ENCODE measurements around the gene GPR146. TPM values are rescaled to one million over a fixed set of nuclear protein-coding genes. Genes with fewer than 3 reads are reported as not detected.

GPR146 gene
- total and polyA plus RNA-seq, 9 of the 15 experiments (the other 6 are each of a cell fraction or from before 2014, with no cell fraction given): 0.22 to 3.6 (median 0.64) TPM; not detected in 2

DNA sequence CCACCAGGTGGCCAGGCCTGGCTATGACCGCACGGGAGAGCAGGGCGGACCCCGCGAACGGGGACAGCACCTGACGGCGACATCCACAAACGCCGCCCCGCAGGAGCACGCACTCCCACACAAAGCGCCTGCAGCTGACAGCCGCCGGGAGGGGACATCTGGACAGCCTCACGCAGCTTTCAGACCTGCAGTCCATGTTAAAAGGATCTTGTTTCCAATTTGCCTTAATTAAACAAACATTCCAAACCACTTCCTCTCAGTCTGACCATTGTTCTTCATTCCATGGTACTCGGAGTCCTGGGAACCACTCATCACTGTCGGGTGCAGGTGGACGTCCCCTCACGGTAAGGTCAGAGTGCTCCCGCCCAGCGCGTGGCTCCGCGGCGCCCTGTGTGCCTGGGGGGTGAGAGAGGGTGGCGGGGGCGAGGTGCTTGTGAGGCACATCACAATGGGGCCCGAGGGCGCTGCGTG is 37.6 kb downstream of the GPR146 start:
- Histone ChIP-seq H3K4me2 (ENCODE audit: insufficient read depth, low read length) (no peak overlapping the region), H3K79me2 (ENCODE audit: control insufficient read depth, insufficient read depth, low read length) (no peaks in the 10 kb centered on the region), H3K4me3 (no peak overlapping the region), H3K9ac (ENCODE audit: insufficient read depth in 1 of 2, low read depth in 2 of 2, low read length in 2 of 2) (peak overlapping the region in 1 of 2 experiments; percentile 4; a peak in 1 of 4 replicates), H3K9me3 (replicated peaks; ENCODE audit: control insufficient read depth, insufficient read depth, low read depth, low read length) (no peaks in the 10 kb centered on the region), H2AFZ (ENCODE audit: low read depth, low read length) (no peak overlapping the region), H3K27ac (ENCODE audit: extremely low read depth, low read depth, low read length) (no peak overlapping the region), H3K4me1 (replicated peaks in 1 of 2; ENCODE audit: control insufficient read depth in 2 of 2, insufficient read depth in 2 of 2, low read length in 2 of 2) (peaks cover 0 to 64% of the 10 kb centered on the region in 2 experiments; a peak in 2 of 5 replicates), H3K27me3 (ENCODE audit: control insufficient read depth in 2 of 2, insufficient read depth in 2 of 2, low read length in 2 of 2) (no peaks in the 10 kb centered on the region), H4K20me1 (replicated peaks; ENCODE audit: control insufficient read depth, insufficient read depth, low read length) (no peaks in the 10 kb centered on the region), H3K9me1 (ENCODE audit: control insufficient read depth, insufficient read depth, low read length) (no peaks in the 10 kb centered on the region), H3K36me3 (ENCODE audit: control insufficient read depth, insufficient read depth, low read length) (no peaks in the 10 kb centered on the region; the same call in 2 of the 3 replicates)
- DNase-seq (ENCODE audit: extremely low read depth in 1 of 4, low spot score in 3 of 4) (peak in 1 of 4 experiments; percentile 22), ATAC-seq (no peak), FAIRE-seq (no peak)
- BruUV-seq (replicated peaks): no TSS peak
- intact Hi-C loops (cut with micrococcal nuclease) (no loop called here), in situ Hi-C loops (cut with MboI) (no loop called here)
- TF ChIP-seq SRSF7 (optimal IDR thresholded peaks at IDR 0.05; ENCODE audit: low read depth, low read length) (no peak), ZBTB33 (CRISPR knock-in tag; IDR thresholded peaks at IDR 0.05) (peak; percentile 77), ZNF655 (CRISPR knock-in tag; IDR thresholded peaks at IDR 0.05) (no peak)
- 79% methylated on average over 28 of the region's 31 CpGs for WGBS (ENCODE audit: insufficient coverage, low coverage, missing lambda C conversion rate)
- ChIA-PET CTCF (ENCODE audit: low intra/inter-chr PET ratio) (no interaction called here), POLR2A (no interaction called here)
